GM23338 (cell line): ENCODE data around the gene NINJ2. TPM values are rescaled to one million over a fixed set of nuclear protein-coding genes. Genes with fewer than 3 reads are reported as not detected.

ENCODE experiments used
- ATAC-seq: fragments of 200-7000 bp; cut with Tn5 transposase; 3 replicates; pipeline ENCODE4 v1.9.1; 2020
- DNase-seq: peaks from one replicate; pipeline ENCODE4 v3.0.0-alpha.2; 2015; ENCODE audit warnings: low spot score
- H2AFZ ChIP-seq: fragments of 200-600 bp; sonication (generic); 2 replicates; pipeline ENCODE4 v1.8.0; 2016; ENCODE audit warnings: antibody characterized with exemption, mild to moderate bottlenecking, moderate library complexity
- H3F3A ChIP-seq: fragments of 200-600 bp; sonication (generic); replicated peaks from 2 replicates; pipeline ENCODE4 v1.8.0; 2017; ENCODE audit warnings: antibody characterized with exemption, mixed run types, low read depth
- H3K27ac ChIP-seq: fragments of 200-600 bp; sonication (generic); 2 replicates; pipeline ENCODE4 v1.6.1; 2016; ENCODE audit warnings: low read depth
- H3K27me3 ChIP-seq: fragments of 200-600 bp; sonication (generic); 2 replicates; pipeline ENCODE4 v1.8.0; 2016; ENCODE audit warnings: mild to moderate bottlenecking, mixed run types, moderate library complexity; ENCODE audit not compliant: insufficient read depth
- H3K36me3 ChIP-seq: fragments of 200-600 bp; sonication (generic); 2 replicates; pipeline ENCODE4 v1.8.0; 2016; ENCODE audit warnings: mild to moderate bottlenecking; ENCODE audit not compliant: insufficient read depth
- H3K4me1 ChIP-seq: fragments of 200-600 bp; sonication (generic); 2 replicates; pipeline ENCODE4 v1.8.0; 2016; ENCODE audit warnings: mild to moderate bottlenecking, moderate library complexity; ENCODE audit not compliant: insufficient read depth
- H3K4me2 ChIP-seq: fragments of 200-600 bp; sonication (generic); 2 replicates; pipeline ENCODE4 v1.7.1; 2017; ENCODE audit warnings: mixed run types
- H3K4me3 ChIP-seq: fragments of 200-600 bp; sonication (generic); 2 replicates; pipeline ENCODE4 v1.6.1; 2016; ENCODE audit warnings: mixed run types
- H3K79me2 ChIP-seq: fragments of 200-600 bp; sonication (generic); replicated peaks from 2 replicates; pipeline ENCODE4 v1.8.0; 2017; ENCODE audit warnings: mild to moderate bottlenecking; ENCODE audit not compliant: insufficient read depth
- H3K9me2 ChIP-seq: fragments of 200-600 bp; sonication (generic); 2 replicates; pipeline ENCODE4 v1.8.0; 2017; ENCODE audit not compliant: insufficient read depth
- H4K20me1 ChIP-seq: fragments of 200-600 bp; sonication (generic); replicated peaks from 2 replicates; pipeline ENCODE4 v1.8.0; 2017; ENCODE audit warnings: mild to moderate bottlenecking; ENCODE audit not compliant: insufficient read depth
- H3K27ac Mint-ChIP-seq: 2 replicates; pipeline ENCODE4 v1.8.0; 2020; ENCODE audit warnings: inconsistent platforms, mild to moderate bottlenecking, moderate library complexity, mixed read lengths
- H3K27me3 Mint-ChIP-seq: 3 replicates; pipeline ENCODE4 v1.8.0; 2022; ENCODE audit warnings: low read depth, mild to moderate bottlenecking, moderate library complexity, mixed read lengths, inconsistent platforms; ENCODE audit not compliant: insufficient read depth, poor library complexity
- H3K36me3 Mint-ChIP-seq: 3 replicates; pipeline ENCODE4 v1.8.0; 2021; ENCODE audit warnings: low read depth, mild to moderate bottlenecking, inconsistent platforms, moderate library complexity, mixed read lengths
- H3K4me1 Mint-ChIP-seq: 3 replicates; pipeline ENCODE4 v1.8.0; 2020; ENCODE audit warnings: mild to moderate bottlenecking, inconsistent platforms, mixed read lengths
- H3K4me3 Mint-ChIP-seq: 3 replicates; pipeline ENCODE4 v1.8.0; 2021; ENCODE audit warnings: moderate library complexity, mild to moderate bottlenecking, inconsistent platforms, mixed read lengths
- H3K9me3 Mint-ChIP-seq: 3 replicates; pipeline ENCODE4 v1.8.0; 2020; ENCODE audit warnings: moderate library complexity, mild to moderate bottlenecking, inconsistent platforms, mixed read lengths
- CREB1 ChIP-seq: fragments of 250-450 bp; sonication (Bioruptor Pico); IDR thresholded peaks from 2 replicates; pipeline ENCODE4 v1.5.0; 2020; ENCODE audit warnings: low read depth, mild to moderate bottlenecking, moderate library complexity
- EZH2 ChIP-seq: fragments of 200-600 bp; sonication (generic); IDR thresholded peaks from one replicate; pipeline ENCODE4 v1.8.0; 2017; ENCODE audit warnings: antibody characterized with exemption, mild to moderate bottlenecking, low read depth; ENCODE audit not compliant: unreplicated experiment
- EZH2phosphoT487 ChIP-seq: fragments of 200-600 bp; sonication (generic); IDR thresholded peaks from one replicate; pipeline ENCODE4 v1.8.1; 2018; ENCODE audit warnings: antibody characterized with exemption; ENCODE audit not compliant: unreplicated experiment
- JUNB ChIP-seq: IDR thresholded peaks from one replicate; pipeline ENCODE4 v1.6.1; 2016; ENCODE audit warnings: antibody characterized with exemption; ENCODE audit not compliant: unreplicated experiment
- NANOG ChIP-seq: IDR thresholded peaks from 2 replicates; pipeline ENCODE4 v1.6.1; 2016; ENCODE audit warnings: antibody characterized with exemption, borderline replicate concordance
- POLR2AphosphoS5 ChIP-seq: IDR thresholded peaks from 2 replicates; pipeline ENCODE4 v1.6.1; 2016; ENCODE audit warnings: antibody characterized with exemption, low read depth
- ZNF114 ChIP-seq: fragments of 250-450 bp; sonication (Bioruptor Pico); IDR thresholded peaks from 2 replicates; pipeline ENCODE4 v1.5.0; 2020; ENCODE audit warnings: mild to moderate bottlenecking, moderate library complexity
- ZNF462 ChIP-seq: fragments of 250-450 bp; sonication (Bioruptor Pico); IDR thresholded peaks from 2 replicates; pipeline ENCODE4 v1.5.0; 2020; ENCODE audit warnings: mild to moderate bottlenecking, moderate library complexity
- polyA plus RNA-seq: library from polyadenylated mRNA; unstranded; fragments of >200 nt; fragmentation: Nextera tagmentation; extraction: Ambion mirVana; gene quantifications from 2 replicates; pipeline ENCODE4 v1.2.1, GENCODE V29; 2016
- total RNA-seq: library from RNA; depleted of rRNA; stranded (reverse); fragments of >200 nt; shearing (Covaris generic); gene quantifications from 2 replicates; pipeline ENCODE4 v1.2.3, GENCODE V29; 2014
- TF ChIP-seq, protein P1 (sequence below), 2 experiments: fragments of 200-600 bp in 1 of 2; sonication (generic) in 1 of 2; conservative IDR thresholded peaks; 2 replicates each; pipeline versions ENCODE4 v1.5.1 to v1.6.1; 2016 to 2017; ENCODE audit warnings: antibody characterized with exemption in 2 of 2, low read depth in 2 of 2, mild to moderate bottlenecking in 2 of 2, moderate library complexity in 1 of 2
- TF ChIP-seq, protein P2 (sequence below): IDR thresholded peaks from one replicate; pipeline ENCODE4 v1.6.1; 2018; ENCODE audit warnings: antibody characterized with exemption; ENCODE audit not compliant: unreplicated experiment

NINJ2 gene
- total and polyA plus RNA-seq, 2 experiments from 2014 or later: 0.94 to 2.6 TPM

- Histone ChIP-seq H3K36me3 (no peaks in the 10 kb centered on the region), H3K4me1 (peaks cover 25% of the 10 kb centered on the region), H2AFZ (no peak overlapping the region), H3K27ac (no peak overlapping the region), H3K4me3 (no peak overlapping the region), H3F3A (peaks cover 12% of the 10 kb centered on the region; the same call in 1 of the 2 replicates), H3K9me2 (no peaks in the 10 kb centered on the region), H3K79me2 (no peaks in the 10 kb centered on the region), H4K20me1 (no peaks in the 10 kb centered on the region), H3K4me2 (no peak overlapping the region), H3K27me3 (no peaks in the 10 kb centered on the region)
- Mint-ChIP-seq H3K9me3 (no peaks in the 10 kb centered on the region), H3K4me1 (peaks cover 30% of the 10 kb centered on the region), H3K4me3 (no peak overlapping the region; the same call in 2 of the 3 replicates), H3K36me3 (no peaks in the 10 kb centered on the region), H3K27ac (no peak overlapping the region), H3K27me3 (peaks cover 11% of the 10 kb centered on the region)
- no peak for DNase-seq
- TF ChIP-seq, protein P1, sequence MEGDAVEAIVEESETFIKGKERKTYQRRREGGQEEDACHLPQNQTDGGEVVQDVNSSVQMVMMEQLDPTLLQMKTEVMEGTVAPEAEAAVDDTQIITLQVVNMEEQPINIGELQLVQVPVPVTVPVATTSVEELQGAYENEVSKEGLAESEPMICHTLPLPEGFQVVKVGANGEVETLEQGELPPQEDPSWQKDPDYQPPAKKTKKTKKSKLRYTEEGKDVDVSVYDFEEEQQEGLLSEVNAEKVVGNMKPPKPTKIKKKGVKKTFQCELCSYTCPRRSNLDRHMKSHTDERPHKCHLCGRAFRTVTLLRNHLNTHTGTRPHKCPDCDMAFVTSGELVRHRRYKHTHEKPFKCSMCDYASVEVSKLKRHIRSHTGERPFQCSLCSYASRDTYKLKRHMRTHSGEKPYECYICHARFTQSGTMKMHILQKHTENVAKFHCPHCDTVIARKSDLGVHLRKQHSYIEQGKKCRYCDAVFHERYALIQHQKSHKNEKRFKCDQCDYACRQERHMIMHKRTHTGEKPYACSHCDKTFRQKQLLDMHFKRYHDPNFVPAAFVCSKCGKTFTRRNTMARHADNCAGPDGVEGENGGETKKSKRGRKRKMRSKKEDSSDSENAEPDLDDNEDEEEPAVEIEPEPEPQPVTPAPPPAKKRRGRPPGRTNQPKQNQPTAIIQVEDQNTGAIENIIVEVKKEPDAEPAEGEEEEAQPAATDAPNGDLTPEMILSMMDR (conservative IDR thresholded peaks at IDR 0.05; ENCODE audit: low read depth in 2 of 2): no peak
- TF ChIP-seq EZH2 (no peak), ZNF114 (CRISPR knock-in tag) (no peak)
- no peak for ATAC-seq
Measured at GRCh38 chr12:633731-634130, 29.5 kb downstream of the NINJ2 start.

- H2AFZ ChIP-seq: peak overlapping the region; percentile 3; the same call in 1 of the 2 replicates
- H3K4me3 Mint-ChIP-seq: 0 out of 3 replicates have a peak overlapping the region, but pooled peaks have one; percentile 2
- peaks cover 26% of the 10 kb centered on the region for H3K4me1 ChIP-seq
- ATAC-seq (peak; percentile 54), DNase-seq (peak; percentile 76)
- H3K36me3 ChIP-seq: no peaks in the 10 kb centered on the region
- no peaks in the 10 kb centered on the region for H3K9me2 ChIP-seq
- H3K4me3 ChIP-seq: no peak overlapping the region
- H4K20me1 ChIP-seq: no peaks in the 10 kb centered on the region
- H3K27ac ChIP-seq: peak overlapping the region; percentile 79
- peak overlapping the region; percentile 8; the same call in 1 of the 2 replicates for H3K27ac Mint-ChIP-seq
- H3K79me2 ChIP-seq: no peaks in the 10 kb centered on the region
- H3K9me3 Mint-ChIP-seq: no peaks in the 10 kb centered on the region
- H3K27me3 ChIP-seq: no peaks in the 10 kb centered on the region
- no peak overlapping the region for H3K4me2 ChIP-seq
- no peaks in the 10 kb centered on the region for H3K36me3 Mint-ChIP-seq
- peaks cover 36% of the 10 kb centered on the region for H3K4me1 Mint-ChIP-seq
- H3F3A ChIP-seq: peaks cover 12% of the 10 kb centered on the region; the same call in 1 of the 2 replicates
- peaks cover 15% of the 10 kb centered on the region for H3K27me3 Mint-ChIP-seq
- TF ChIP-seq NANOG: no peak
- TF ChIP-seq, protein P2, sequence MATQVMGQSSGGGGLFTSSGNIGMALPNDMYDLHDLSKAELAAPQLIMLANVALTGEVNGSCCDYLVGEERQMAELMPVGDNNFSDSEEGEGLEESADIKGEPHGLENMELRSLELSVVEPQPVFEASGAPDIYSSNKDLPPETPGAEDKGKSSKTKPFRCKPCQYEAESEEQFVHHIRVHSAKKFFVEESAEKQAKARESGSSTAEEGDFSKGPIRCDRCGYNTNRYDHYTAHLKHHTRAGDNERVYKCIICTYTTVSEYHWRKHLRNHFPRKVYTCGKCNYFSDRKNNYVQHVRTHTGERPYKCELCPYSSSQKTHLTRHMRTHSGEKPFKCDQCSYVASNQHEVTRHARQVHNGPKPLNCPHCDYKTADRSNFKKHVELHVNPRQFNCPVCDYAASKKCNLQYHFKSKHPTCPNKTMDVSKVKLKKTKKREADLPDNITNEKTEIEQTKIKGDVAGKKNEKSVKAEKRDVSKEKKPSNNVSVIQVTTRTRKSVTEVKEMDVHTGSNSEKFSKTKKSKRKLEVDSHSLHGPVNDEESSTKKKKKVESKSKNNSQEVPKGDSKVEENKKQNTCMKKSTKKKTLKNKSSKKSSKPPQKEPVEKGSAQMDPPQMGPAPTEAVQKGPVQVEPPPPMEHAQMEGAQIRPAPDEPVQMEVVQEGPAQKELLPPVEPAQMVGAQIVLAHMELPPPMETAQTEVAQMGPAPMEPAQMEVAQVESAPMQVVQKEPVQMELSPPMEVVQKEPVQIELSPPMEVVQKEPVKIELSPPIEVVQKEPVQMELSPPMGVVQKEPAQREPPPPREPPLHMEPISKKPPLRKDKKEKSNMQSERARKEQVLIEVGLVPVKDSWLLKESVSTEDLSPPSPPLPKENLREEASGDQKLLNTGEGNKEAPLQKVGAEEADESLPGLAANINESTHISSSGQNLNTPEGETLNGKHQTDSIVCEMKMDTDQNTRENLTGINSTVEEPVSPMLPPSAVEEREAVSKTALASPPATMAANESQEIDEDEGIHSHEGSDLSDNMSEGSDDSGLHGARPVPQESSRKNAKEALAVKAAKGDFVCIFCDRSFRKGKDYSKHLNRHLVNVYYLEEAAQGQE: no peak
- no peak for TF ChIP-seq JUNB
- no peak for TF ChIP-seq ZNF114 (CRISPR knock-in tag)
- no peak for TF ChIP-seq CREB1 (CRISPR knock-in tag)
- TF ChIP-seq POLR2AphosphoS5: no peak
- TF ChIP-seq EZH2phosphoT487: no peak
- no peak for TF ChIP-seq ZNF462
Measured at GRCh38 chr12:632102-632696, 31.0 kb downstream of the NINJ2 start.
